ENCODE measurements around the gene TH.
"Not testable (repeated sequence)": the region's sequence is repeated elsewhere in the genome, so short reads cannot be mapped to it uniquely, and the experiment has no call there.

TH gene

GRCh38 chr11:2128130-2128510 lies 43.5 kb downstream of the TH start:
- DNase-seq, result no peak

- no peak for DNase-seq
Measured at GRCh38 chr11:2127482-2128129, 44.0 kb downstream of the TH start.

GRCh38 chr11:2126520-2127085 lies 45.0 kb downstream of the TH start:
- DNase-seq, result no peak

GRCh38 chr11:2124736-2125484 lies 46.7 kb downstream of the TH start:
- DNase-seq, result not testable (repeated sequence)

GRCh38 chr11:2123628-2123960 lies 48.0 kb downstream of the TH start:
- DNase-seq, result no peak

- no peak for DNase-seq
Measured at GRCh38 chr11:2122907-2123627, 48.5 kb downstream of the TH start.

- no peak for DNase-seq
Measured at GRCh38 chr11:2122222-2122906, 49.3 kb downstream of the TH start.

- DNase-seq, result no peak
Measured at GRCh38 chr11:2121227-2122130, 50.1 kb downstream of the TH start.

- no peak for DNase-seq
Measured at GRCh38 chr11:2120359-2121100, 51.1 kb downstream of the TH start.

GRCh38 chr11:2118677-2119076 lies 52.9 kb downstream of the TH start:
- no peak for DNase-seq

GRCh38 chr11:2116680-2117079 lies 54.9 kb downstream of the TH start:
- DNase-seq, result no peak

- DNase-seq, result no peak
Measured at GRCh38 chr11:2115308-2115707, 56.3 kb downstream of the TH start.

- no peak for DNase-seq
Measured at GRCh38 chr11:2114430-2115241, 57.0 kb downstream of the TH start.
